PC-3 (cell line): ENCODE data around the gene ATG4C.

Experiments used
- CTCF ChIP-seq: fragments of 300-600 bp; sonication (generic); conservative IDR thresholded peaks from 2 replicates; pipeline ENCODE4 v1.5.1; 2017; ENCODE audit warnings: antibody characterized with exemption, low read depth, mild to moderate bottlenecking, low read length
- EZH2 ChIP-seq: fragments of 300-600 bp; sonication (generic); IDR thresholded peaks from one replicate; pipeline ENCODE4 v1.6.1; 2017; ENCODE audit warnings: antibody characterized with exemption, mild to moderate bottlenecking, low read length; ENCODE audit not compliant: unreplicated experiment
- EZH2phosphoT487 ChIP-seq: fragments of 300-600 bp; sonication (generic); IDR thresholded peaks from 2 replicates; pipeline ENCODE4 v1.6.1; 2018; ENCODE audit warnings: mild to moderate bottlenecking, antibody characterized with exemption, low read length, borderline replicate concordance

GRCh38 chr1:62870148-62870547 is 86.2 kb downstream of the ATG4C start:
- TF ChIP-seq EZH2phosphoT487 (no peak), EZH2 (no peak), CTCF (no peak)
